OCI-LY7 (cell line): ENCODE data around the gene RNF220. TPM values are rescaled to one million over a fixed set of nuclear protein-coding genes. Genes with fewer than 3 reads are reported as not detected.

Experiments
- BruUV-seq: library from RNA; stranded (reverse); fragments of 400-500 nt; replicated peaks from 2 replicates; lab custom pipeline; 2021; lab: Mats Ljungman, UMichigan
- CTCF ChIA-PET: fragments of 300-600 bp; sonication (Branson Sonifier 250); formaldehyde crosslinking; loops from one replicate; lab custom pipeline; 2022; ENCODE audit warnings: antibody characterized with exemption; ENCODE audit not compliant: unreplicated experiment; lab: Charles Lee
- POLR2A ChIA-PET: fragments of 300-600 bp; sonication (Branson Sonifier 250); formaldehyde crosslinking; loops from one replicate; lab custom pipeline; 2022; ENCODE audit warnings: antibody characterized with exemption; lab: Charles Lee
- DNase-seq: peaks from one replicate; pipeline ENCODE4 v3.0.0-alpha.2; 2015; ENCODE audit warnings: low spot score
- H2AFZ ChIP-seq: fragments of 200-600 bp; sonication (generic), shearing (Covaris generic); 2 replicates; pipeline ENCODE4 v1.6.1; 2014; ENCODE audit warnings: mild to moderate bottlenecking, antibody characterized with exemption, low read length, moderate library complexity
- H3K27ac ChIP-seq: fragments of 200-600 bp; sonication (generic); 2 replicates; pipeline ENCODE4 v1.5.1; 2014; ENCODE audit warnings: mixed run types, low read depth, mild to moderate bottlenecking, moderate library complexity, low read length, inconsistent platforms; ENCODE audit not compliant: poor library complexity, severe bottlenecking
- H3K36me3 ChIP-seq: fragments of 200-600 bp; sonication (generic); 2 replicates; pipeline ENCODE4 v1.6.1; 2014; ENCODE audit warnings: mild to moderate bottlenecking, antibody characterized with exemption, low read length, moderate library complexity, mixed read lengths; ENCODE audit not compliant: insufficient read depth
- H3K4me1 ChIP-seq: fragments of 200-600 bp; sonication (generic); 2 replicates; pipeline ENCODE4 v1.5.1; 2014; ENCODE audit warnings: mild to moderate bottlenecking, low read length; ENCODE audit not compliant: insufficient read depth, poor library complexity, severe bottlenecking
- H3K4me2 ChIP-seq: fragments of 200-600 bp; sonication (generic); 2 replicates; pipeline ENCODE4 v1.6.1; 2014; ENCODE audit warnings: mild to moderate bottlenecking, low read length
- H3K4me3 ChIP-seq: fragments of 200-600 bp; sonication (generic); 2 replicates; pipeline ENCODE4 v1.5.1; 2014; ENCODE audit warnings: mild to moderate bottlenecking, low read depth, low read length; ENCODE audit not compliant: poor library complexity, severe bottlenecking
- H3K79me2 ChIP-seq: fragments of 200-600 bp; sonication (generic); 2 replicates; pipeline ENCODE4 v1.6.1; 2016; ENCODE audit warnings: low read depth, mild to moderate bottlenecking, low read length, moderate library complexity, mixed read lengths; ENCODE audit not compliant: insufficient read depth
- H3K9me2 ChIP-seq: fragments of 200-600 bp; sonication (generic); 2 replicates; pipeline ENCODE4 v1.6.1; 2016; ENCODE audit warnings: mild to moderate bottlenecking, low read length, mixed read lengths; ENCODE audit not compliant: insufficient read depth
- H3K9me3 ChIP-seq: fragments of 200-600 bp; sonication (generic); 2 replicates; pipeline ENCODE4 v1.6.1; 2014; ENCODE audit warnings: mild to moderate bottlenecking, mixed run types, low read length, mixed read lengths
- H4K20me1 ChIP-seq: fragments of 200-600 bp; sonication (generic); 2 replicates; pipeline ENCODE4 v1.6.1; 2014; ENCODE audit warnings: mild to moderate bottlenecking, antibody characterized with exemption, low read length, moderate library complexity, mixed read lengths; ENCODE audit not compliant: insufficient read depth
- CTCF ChIP-seq: fragments of 200-600 bp; sonication (generic); conservative IDR thresholded peaks from 2 replicates; pipeline ENCODE4 v1.5.1; 2014; ENCODE audit warnings: mild to moderate bottlenecking, antibody characterized with exemption, low read length, moderate library complexity, mixed read lengths
- EZH2phosphoT487 ChIP-seq: fragments of 200-600 bp; sonication (generic); IDR thresholded peaks from 2 replicates; pipeline ENCODE4 v1.6.1; 2018; ENCODE audit warnings: low read depth, borderline replicate concordance, mild to moderate bottlenecking, mixed run types, antibody characterized with exemption, low read length, moderate library complexity, mixed read lengths
- intact Hi-C: fragments of 100-400 bp; cut with micrococcal nuclease; formaldehyde crosslinking; loops from one replicate; pipeline ENCODE4 v1.10.0; 2022; ENCODE audit not compliant: unreplicated experiment
- total RNA-seq, 2 experiments: library from RNA; depleted of rRNA in 1 of 2; stranded (reverse); fragments of >200 nt in 1 of 2; shearing (Covaris generic) in 1 of 2; gene quantifications; 2 replicates each; pipeline ENCODE4 v1.2.3, GENCODE V29; 2014 to 2022

Gene RNF220
- total RNA-seq, 2 experiments from 2014 or later: 82.3 to 85.5 TPM

- Histone ChIP-seq H3K9me3 (no peaks in the 10 kb centered on the region), H4K20me1 (no peaks in the 10 kb centered on the region), H3K79me2 (no peaks in the 10 kb centered on the region), H3K4me2 (no peak overlapping the region), H2AFZ (no peak overlapping the region), H3K4me3 (no peak overlapping the region), H3K9me2 (no peaks in the 10 kb centered on the region), H3K27ac (no peak overlapping the region), H3K4me1 (no peaks in the 10 kb centered on the region), H3K36me3 (no peaks in the 10 kb centered on the region)
- intact Hi-C loops: no loop called here
- no peak for DNase-seq
- CTCF ChIA-PET: no interaction called here
- POLR2A ChIA-PET: interaction anchor here (0.6 kb wide), 1 partner anchor 97 kb away, joined by 4 read pairs; no protein-coding TSS in a partner anchor
- BruUV-seq: no TSS peak
- TF ChIP-seq CTCF (no peak), EZH2phosphoT487 (no peak)
Measured at GRCh38 chr1:44624268-44624901, 219.3 kb downstream of the RNF220 start.

GRCh38 chr1:44625348-44625747 is 220.3 kb downstream of the RNF220 start:
- no peaks in the 10 kb centered on the region for H3K9me3 ChIP-seq
- no peak overlapping the region for H3K4me3 ChIP-seq
- CTCF ChIA-PET: no interaction called here
- H4K20me1 ChIP-seq: no peaks in the 10 kb centered on the region
- intact Hi-C loops: no loop called here
- no peaks in the 10 kb centered on the region for H3K9me2 ChIP-seq
- TF ChIP-seq CTCF (no peak), EZH2phosphoT487 (no peak)
- no TSS peak for BruUV-seq
- no peak overlapping the region for H2AFZ ChIP-seq
- no peaks in the 10 kb centered on the region for H3K4me1 ChIP-seq
- no peak overlapping the region for H3K27ac ChIP-seq
- H3K4me2 ChIP-seq: no peak overlapping the region
- DNase-seq: no peak
- no peaks in the 10 kb centered on the region for H3K36me3 ChIP-seq
- H3K79me2 ChIP-seq: no peaks in the 10 kb centered on the region
- POLR2A ChIA-PET: interaction anchor here (0.7 kb wide), 1 partner anchor 1583 kb away, joined by 3 read pairs; no protein-coding TSS in a partner anchor
